KMS-11 (cell line): ENCODE results near the gene GNAO1.

Experiments used
- H2AFZ ChIP-seq: fragments of 200-600 bp; sonication (generic); 2 replicates; pipeline ENCODE4 v1.6.1; 2016; ENCODE audit warnings: antibody characterized with exemption, mixed run types, low read depth
- H3K27ac ChIP-seq: fragments of 200-600 bp; sonication (generic); 2 replicates; pipeline ENCODE4 v1.6.1; 2016; ENCODE audit warnings: mild to moderate bottlenecking, mixed run types
- H3K27me3 ChIP-seq: fragments of 200-600 bp; sonication (generic); 2 replicates; pipeline ENCODE4 v1.6.1; 2017; ENCODE audit warnings: mild to moderate bottlenecking, low read depth, mixed run types, moderate library complexity; ENCODE audit not compliant: insufficient read depth
- H3K36me3 ChIP-seq: fragments of 200-600 bp; sonication (generic); 2 replicates; pipeline ENCODE4 v1.6.1; 2017; ENCODE audit warnings: mild to moderate bottlenecking, mixed run types; ENCODE audit not compliant: insufficient read depth
- H3K4me1 ChIP-seq: fragments of 200-600 bp; sonication (generic); 2 replicates; pipeline ENCODE4 v1.6.1; 2016; ENCODE audit warnings: mild to moderate bottlenecking, low read depth, mixed run types; ENCODE audit not compliant: poor library complexity, severe bottlenecking
- H3K4me2 ChIP-seq: fragments of 200-600 bp; sonication (generic); 2 replicates; pipeline ENCODE4 v1.7.0; 2016; ENCODE audit warnings: mild to moderate bottlenecking, mixed run types
- H3K4me3 ChIP-seq: fragments of 200-600 bp; sonication (generic); IDR thresholded peaks from 2 replicates; pipeline ENCODE4 v1.6.1; 2017; ENCODE audit warnings: low read depth, low read length, mixed read lengths; ENCODE audit not compliant: insufficient read depth
- H3K79me2 ChIP-seq: fragments of 200-600 bp; sonication (generic); 2 replicates; pipeline ENCODE4 v1.6.1; 2016; ENCODE audit warnings: low read depth, mixed run types; ENCODE audit not compliant: insufficient read depth
- H3K9ac ChIP-seq: fragments of 200-600 bp; sonication (generic); 2 replicates; pipeline ENCODE4 v1.6.1; 2016; ENCODE audit warnings: mild to moderate bottlenecking, mixed run types
- H4K20me1 ChIP-seq: fragments of 200-600 bp; sonication (generic); 2 replicates; pipeline ENCODE4 v1.6.1; 2016; ENCODE audit warnings: mild to moderate bottlenecking, mixed run types; ENCODE audit not compliant: insufficient read depth
- CTCF ChIP-seq: fragments of 200-600 bp; sonication (generic); conservative IDR thresholded peaks from 2 replicates; pipeline ENCODE4 v1.6.1; 2017; ENCODE audit warnings: low read depth, mild to moderate bottlenecking, antibody characterized with exemption, low read length, moderate library complexity, mixed read lengths

Gene GNAO1

DNA sequence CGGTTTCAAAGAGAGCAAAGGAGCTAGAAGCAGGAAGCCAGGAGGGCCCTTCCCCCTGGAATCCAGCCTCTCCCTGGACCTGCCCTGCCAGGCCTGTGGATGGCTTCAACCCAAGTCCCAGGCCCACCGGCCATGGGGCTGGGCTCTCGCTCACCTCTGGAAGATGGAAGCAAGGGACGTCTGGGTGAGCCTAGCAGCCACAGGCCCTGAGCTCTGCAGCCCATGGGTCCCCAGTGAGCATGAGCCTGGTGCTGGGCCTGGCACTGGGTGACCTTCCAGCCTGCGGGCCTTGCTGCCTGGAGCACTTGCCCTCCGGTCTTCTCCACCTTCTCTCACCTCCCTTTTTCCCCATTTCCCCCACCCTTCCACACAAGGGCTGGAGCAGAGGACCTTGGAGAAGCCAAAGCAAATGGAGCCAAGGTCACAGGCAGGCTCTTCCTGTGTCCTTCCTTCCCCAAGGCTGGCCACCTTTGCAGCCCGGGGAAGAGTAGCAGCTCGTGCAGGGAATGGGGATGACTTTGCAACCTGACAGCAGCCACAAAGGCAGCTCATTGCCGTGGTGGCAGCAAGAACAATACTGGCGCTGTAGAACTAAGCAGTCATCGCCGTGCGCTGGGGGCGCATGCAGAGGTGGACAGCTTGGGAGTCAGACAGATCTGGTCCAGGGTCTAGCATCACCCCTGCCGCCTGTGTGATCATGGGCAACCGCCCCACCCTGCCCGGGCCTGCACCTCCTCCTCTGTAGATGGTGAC lies 147.5 kb downstream of the GNAO1 start:
- Histone ChIP-seq H3K4me3 (no peak overlapping the region), H3K4me1 (no peaks in the 10 kb centered on the region), H3K27me3 (no peaks in the 10 kb centered on the region), H4K20me1 (no peaks in the 10 kb centered on the region), H3K79me2 (no peaks in the 10 kb centered on the region), H3K27ac (no peak overlapping the region), H2AFZ (no peak overlapping the region), H3K4me2 (no peak overlapping the region), H3K9ac (no peak overlapping the region), H3K36me3 (no peaks in the 10 kb centered on the region)
- no peak for TF ChIP-seq CTCF

- no peak for TF ChIP-seq CTCF
- Histone ChIP-seq H2AFZ (no peak overlapping the region), H3K9ac (no peak overlapping the region), H3K4me1 (no peaks in the 10 kb centered on the region), H3K4me3 (no peak overlapping the region), H4K20me1 (no peaks in the 10 kb centered on the region), H3K27me3 (no peaks in the 10 kb centered on the region), H3K4me2 (no peak overlapping the region), H3K36me3 (no peaks in the 10 kb centered on the region), H3K79me2 (no peaks in the 10 kb centered on the region), H3K27ac (no peak overlapping the region)
Measured at GRCh38 chr16:56339431-56340195, 148.3 kb downstream of the GNAO1 start.

DNA sequence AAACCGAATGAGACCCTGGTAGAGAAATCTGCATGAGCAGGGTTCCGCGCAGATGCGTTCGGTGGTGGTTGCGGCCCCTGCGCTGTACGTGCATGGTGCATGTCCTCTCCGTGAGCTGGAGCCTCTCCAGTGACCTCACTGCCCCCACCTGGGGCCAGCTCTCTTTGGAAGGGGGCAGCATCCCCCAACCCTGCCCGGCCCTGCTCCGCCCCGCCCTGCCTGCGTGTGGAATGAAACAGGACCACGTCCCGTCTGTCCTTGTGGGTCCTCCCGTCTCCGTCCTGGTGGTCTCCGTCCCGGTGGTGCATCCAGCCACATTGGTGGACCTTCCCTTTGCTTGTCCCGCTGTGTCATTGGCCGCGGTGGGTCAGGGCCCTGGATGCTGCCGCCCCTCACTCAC lies 149.1 kb downstream of the GNAO1 start:
- no peaks in the 10 kb centered on the region for H3K27me3 ChIP-seq
- TF ChIP-seq CTCF, result no peak

DNA sequence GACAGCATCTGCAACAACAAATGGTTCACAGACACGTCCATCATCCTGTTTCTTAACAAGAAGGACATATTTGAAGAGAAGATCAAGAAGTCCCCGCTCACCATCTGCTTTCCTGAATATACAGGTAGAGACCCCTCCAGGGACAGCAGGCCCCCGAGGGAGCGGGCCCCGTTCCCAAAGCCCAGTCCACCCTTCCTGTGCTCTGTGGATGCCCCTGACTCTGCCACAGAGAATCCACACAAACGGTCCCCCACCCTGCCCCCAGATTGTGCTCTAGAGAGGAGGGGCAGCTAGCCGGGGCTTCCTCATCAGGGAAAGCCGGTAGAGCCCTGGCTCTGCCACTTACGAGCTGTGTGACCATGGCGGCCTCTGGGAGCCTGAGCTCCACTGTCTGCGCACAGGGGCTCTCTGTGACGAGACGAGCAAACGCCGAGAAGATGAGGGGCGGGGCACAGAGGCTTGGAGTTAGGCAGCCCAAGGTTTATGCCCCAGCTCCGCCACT lies 149.6 kb downstream of the GNAO1 start:
- H3K27me3 ChIP-seq, result no peaks in the 10 kb centered on the region

More for the DNA sequence above, 149.1 kb downstream of the GNAO1 start:
- Histone ChIP-seq H4K20me1 (no peaks in the 10 kb centered on the region), H3K79me2 (no peaks in the 10 kb centered on the region), H3K4me1 (no peaks in the 10 kb centered on the region), H3K36me3 (no peaks in the 10 kb centered on the region), H3K4me3 (no peak overlapping the region), H3K4me2 (no peak overlapping the region), H3K27ac (no peak overlapping the region), H2AFZ (no peak overlapping the region), H3K9ac (no peak overlapping the region)

More for the DNA sequence above, 149.6 kb downstream of the GNAO1 start:
- Histone ChIP-seq H3K27ac (no peak overlapping the region), H3K9ac (no peak overlapping the region), H3K4me3 (no peak overlapping the region), H2AFZ (no peak overlapping the region), H3K4me1 (no peaks in the 10 kb centered on the region), H3K36me3 (no peaks in the 10 kb centered on the region), H3K4me2 (no peak overlapping the region), H3K79me2 (no peaks in the 10 kb centered on the region), H4K20me1 (no peaks in the 10 kb centered on the region)
- TF ChIP-seq CTCF, result no peak
